GM19025 (cell line): ENCODE data around the gene SLC29A3.

Experiments
- ATAC-seq: cut with Tn5 transposase; IDR thresholded peaks from one replicate; pipeline ENCODE4 v1.9.1; 2021; ENCODE audit warnings: mild to moderate bottlenecking, low read depth, moderate library complexity; ENCODE audit not compliant: unreplicated experiment

SLC29A3 gene

GRCh38 chr10:71317739-71318138, 1.3 kb upstream of the SLC29A3 start:
- no peak for ATAC-seq

DNA sequence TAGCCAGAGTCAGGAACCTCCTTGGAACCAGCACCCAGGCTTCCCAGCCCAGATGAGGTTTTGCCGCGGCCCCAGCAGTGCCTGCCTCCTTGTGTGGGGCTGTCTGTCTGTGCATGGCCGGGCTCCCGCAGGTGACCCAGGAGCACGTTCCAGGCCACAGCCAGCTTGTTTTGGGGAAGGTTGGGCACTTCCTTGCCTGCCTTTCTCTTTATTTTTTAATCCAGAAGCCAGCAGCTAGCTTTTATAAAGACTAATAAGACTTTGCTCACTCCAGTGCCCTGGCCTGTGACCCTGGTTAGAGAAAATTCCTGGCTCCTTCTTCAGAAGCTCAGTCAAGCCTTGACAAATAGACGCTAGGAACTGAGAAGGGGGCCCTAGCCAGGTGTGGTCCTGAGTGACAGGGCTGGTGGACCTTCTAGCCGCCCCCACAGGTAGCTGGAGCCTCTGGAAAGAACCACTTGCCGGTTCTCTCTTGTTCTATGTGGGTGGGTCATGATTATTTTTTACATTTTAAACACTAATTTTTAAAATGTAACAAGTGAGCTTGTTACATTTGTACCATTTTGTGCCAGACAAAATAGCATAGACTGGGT, 837 bp downstream of the SLC29A3 start:
- ATAC-seq: no peak

- ATAC-seq: no peak
These were observed 1.5 kb downstream of the SLC29A3 start for GRCh38 chr10:71320592-71320991.

GRCh38 chr10:71321386-71321785, 2.3 kb downstream of the SLC29A3 start:
- no peak for ATAC-seq

- ATAC-seq: no peak
These were observed 4.3 kb downstream of the SLC29A3 start for GRCh38 chr10:71323407-71323806.

GRCh38 chr10:71324743-71325142, 5.7 kb downstream of the SLC29A3 start:
- ATAC-seq: no peak

GRCh38 chr10:71325267-71325666, 6.2 kb downstream of the SLC29A3 start:
- ATAC-seq: no peak

DNA sequence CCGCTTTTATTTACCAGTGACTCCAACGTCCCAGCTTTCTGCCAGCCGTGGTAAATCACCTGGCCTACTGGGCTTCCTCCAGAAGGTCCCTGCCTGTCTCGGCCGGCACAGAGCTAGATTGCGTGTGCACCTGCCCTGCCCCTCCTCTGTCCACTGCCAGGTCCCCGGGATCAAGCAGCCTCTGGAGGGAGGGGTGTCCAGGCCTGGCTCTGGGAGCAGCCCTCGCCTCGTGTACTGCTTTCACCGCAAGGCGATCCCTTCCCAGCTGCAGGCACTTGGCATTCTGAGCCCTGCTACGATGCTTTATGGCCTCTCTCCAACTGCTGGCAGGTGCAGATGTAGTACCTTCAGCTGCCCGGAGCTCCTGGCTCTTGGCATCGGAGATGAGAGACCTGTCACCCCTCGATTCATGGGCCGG, 7.4 kb downstream of the SLC29A3 start:
- no peak for ATAC-seq

DNA sequence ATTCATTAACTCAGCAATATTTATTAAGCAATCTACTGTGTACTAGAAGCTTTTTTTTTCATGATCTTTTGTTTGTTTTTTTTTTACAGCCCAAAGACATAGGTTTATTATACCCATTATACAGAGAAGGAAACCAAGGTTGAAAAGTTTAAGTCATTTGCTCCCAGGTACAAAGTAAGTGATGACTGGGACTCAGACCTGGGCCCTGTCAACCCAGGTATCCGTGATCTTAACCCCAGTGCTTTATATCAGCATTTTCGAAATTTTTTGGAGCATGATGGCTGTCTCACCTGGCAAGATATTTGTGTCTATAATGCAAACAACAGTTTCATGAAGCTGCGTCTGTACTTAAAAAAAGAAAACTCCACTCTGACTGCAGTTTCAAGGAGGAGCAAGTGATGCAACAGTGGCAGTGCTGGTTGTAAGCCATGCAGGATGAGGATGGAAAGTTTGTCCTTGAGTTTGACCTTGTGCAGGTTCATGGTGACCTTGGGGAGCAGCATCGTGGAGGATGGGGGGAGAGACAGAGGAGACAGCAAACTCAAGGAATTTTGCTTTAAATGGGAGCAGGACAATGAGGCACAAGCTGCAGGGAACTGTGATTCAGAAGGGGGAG, 11.8 kb downstream of the SLC29A3 start:
- no peak for ATAC-seq

DNA sequence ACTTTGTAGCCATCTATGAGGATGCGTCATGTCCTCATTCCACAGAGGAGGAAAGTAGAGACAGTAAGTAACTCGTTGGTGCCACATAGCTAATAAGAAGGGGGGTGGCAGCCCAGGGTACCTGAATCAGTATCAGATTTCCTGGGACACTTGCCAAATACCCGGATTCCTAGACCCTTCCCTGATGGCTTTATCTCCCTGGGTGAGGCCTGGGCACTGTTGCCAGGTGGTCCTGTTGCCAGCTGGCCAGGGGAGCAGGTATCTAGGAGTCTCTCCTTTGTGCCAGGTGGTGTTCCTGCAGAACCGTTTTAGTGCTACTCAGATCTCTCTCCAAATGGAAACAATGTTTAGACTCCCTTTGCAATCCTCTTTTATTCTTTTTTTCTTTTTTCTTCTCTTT, 12.7 kb downstream of the SLC29A3 start:
- no peak for ATAC-seq

GRCh38 chr10:71332466-71332865, 13.4 kb downstream of the SLC29A3 start:
- no peak for ATAC-seq

GRCh38 chr10:71333129-71333887, 14.2 kb downstream of the SLC29A3 start:
- ATAC-seq: no peak

GRCh38 chr10:71334221-71334791, 15.2 kb downstream of the SLC29A3 start:
- ATAC-seq: no peak

DNA sequence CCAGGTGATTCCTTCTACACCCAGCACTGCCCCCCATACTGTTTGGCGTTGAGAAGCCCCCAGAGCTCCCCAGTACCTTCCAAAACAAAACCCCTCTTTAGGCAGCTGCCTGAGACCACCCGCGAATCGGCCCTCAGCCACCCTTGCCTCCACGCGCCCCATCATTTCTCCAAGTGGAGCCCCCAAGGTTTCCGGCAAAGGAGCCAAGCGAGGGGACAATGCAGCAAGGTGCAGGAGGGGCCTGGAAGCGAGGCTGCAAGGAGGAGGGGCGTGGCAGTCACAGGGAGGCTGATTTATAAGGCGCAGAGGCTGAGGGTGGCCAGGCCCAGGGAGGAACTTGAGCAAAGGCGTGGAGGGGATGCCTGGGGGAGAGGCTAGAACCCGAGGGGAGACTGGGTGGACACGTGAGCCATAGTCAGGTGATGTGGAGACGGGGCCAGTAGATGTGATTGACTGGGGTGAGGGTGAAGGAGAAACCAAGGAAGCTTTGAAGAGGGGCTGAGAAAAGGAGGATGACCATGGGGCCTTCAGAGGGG, 16.2 kb downstream of the SLC29A3 start:
- no peak for ATAC-seq

- ATAC-seq: no peak
These were observed 17.6 kb downstream of the SLC29A3 start for GRCh38 chr10:71336632-71337031.

DNA sequence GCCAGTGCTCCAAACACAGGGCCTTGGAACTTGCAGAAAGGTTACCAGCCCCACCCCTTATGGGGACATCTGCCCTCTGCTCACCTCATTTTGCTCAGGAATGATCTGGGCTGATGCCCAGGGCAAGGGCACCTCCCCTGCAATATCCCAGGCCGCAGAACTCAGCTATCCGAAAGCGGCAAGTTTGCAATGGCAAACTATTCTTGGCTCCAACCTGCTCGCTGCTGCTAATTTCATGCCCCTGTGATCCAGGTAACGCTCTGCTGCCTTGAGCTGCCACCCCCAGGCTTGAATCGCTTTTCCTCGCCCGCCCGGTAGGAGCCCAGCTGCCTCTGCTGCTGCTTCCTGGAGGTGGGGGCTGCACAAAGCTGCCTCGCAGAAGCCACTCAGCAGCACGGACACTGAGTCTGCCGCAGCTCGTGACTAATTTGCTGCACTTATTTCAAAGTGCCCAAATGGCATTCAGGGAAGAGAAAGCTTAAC, 18.2 kb downstream of the SLC29A3 start:
- ATAC-seq: no peak

DNA sequence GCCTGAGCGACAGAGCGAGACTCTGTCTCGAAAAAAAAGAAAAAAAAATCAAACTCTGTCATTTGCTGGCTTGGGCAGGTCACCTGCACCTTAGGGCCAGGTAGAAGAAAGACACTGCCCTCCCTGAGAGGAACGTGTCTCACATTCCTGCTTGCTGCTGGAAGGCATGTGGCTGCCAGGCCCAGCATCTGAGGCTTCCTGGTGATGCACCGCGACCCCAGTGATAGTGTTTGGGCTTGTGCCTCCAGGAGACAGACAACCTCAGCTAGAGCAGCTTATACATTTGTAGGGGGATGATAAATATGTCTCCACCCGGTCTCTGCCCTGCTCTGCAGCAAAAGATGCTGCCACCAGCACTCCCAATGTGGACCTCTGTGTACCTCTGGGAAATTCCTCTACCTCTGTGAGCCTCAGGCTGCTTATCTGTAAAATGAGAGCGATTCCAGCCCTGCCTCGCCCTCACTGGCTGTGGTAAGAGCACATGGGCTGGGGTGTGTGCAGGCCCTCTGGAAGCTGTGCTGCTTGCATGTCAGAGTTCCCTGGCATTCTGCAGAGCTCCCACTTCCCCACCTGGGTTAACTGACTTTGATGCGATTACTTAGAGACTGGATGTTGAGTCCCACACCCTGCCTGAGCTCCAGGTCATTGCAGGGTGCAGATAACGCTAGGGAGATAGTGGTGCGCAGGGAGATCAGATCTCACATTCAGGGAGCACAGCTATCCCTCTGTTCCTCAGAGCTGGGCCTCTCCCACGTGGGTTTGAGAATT, 19.9 kb downstream of the SLC29A3 start:
- ATAC-seq: no peak

DNA sequence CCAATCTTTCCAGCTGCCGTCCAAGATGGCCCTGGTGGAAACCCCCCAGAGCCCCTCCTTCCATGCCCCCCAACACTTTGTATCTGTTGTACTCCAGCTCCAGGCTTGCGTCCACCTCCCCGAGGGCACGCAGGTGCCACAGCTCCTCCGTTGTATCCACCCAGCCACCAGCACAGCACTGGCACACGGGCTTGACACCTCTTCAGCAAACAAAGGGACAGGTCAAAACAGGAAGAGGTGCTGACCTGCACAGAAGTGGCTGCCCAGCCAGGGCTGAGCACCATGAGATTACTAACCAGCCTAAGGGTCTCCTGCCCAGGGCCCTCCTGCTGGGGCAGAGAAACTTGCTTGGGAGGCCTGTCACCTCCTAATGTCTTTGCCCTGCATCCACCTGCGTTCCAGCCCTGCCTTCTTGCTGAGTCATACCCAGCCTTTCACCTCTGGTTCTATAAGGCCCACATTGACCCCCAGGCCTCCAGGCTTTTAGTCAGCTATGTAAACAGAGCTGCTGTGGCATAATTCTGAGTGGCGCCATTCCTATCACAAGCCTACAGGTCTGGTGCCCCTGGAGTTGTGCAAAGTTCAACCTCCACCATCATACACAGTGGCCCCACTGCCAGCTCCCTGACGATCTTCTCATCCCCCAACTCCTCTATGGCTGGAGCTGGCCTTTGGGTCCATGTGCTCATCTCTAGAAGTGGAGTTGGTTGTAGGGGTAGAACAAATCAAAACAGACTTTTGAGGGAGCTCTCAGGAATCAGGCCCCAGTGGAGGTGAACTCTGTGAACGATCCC, 20.9 kb downstream of the SLC29A3 start:
- no peak for ATAC-seq

DNA sequence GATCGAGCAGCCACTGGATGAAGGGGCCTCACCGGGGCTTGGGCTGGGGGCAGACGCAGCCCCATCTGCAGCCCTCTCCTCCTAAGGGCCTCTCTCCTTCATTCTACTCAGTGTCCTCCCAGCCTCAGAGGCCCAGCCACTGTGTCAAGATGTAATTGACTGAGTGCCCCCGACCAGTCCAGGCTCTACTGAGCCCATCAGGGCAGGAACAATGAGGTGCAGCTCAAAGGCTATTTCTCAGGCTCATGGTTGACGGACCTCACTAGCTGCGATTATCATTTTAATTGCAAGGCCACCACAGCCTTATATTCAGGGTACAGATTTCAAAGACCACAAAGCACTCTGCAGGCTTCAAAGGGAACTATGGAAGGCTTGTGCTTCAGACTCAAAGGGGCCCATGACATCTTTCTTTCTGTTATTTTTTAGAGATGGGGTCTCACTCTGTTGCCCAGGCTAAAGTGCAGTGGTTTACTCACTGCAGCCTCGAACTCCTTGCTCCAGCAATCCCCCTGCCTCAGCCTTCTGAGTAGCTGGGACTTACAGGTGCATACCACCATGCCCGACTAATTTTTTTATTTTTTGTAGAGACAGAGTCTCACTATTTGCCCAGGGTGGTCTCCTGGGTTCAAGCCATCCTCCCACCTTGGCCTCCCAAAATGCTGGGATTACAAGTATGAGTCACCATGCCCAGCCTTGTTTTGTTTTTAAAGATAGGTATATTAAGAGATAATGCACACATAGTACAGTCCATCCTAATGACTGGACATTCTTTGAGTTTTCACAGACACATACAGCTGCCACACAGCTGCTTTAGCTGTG, 23.7 kb downstream of the SLC29A3 start:
- no peak for ATAC-seq
